Measurements from ENCODE around the gene FUZ. TPM values are rescaled to one million over a fixed set of nuclear protein-coding genes. Genes with fewer than 3 reads are reported as not detected.

The FUZ gene
- total RNA-seq, 1 experiment from 2014 or later: 10.9 TPM

- CTCF ChIA-PET: interaction anchor here (0.9 kb wide), 1 partner anchor 19 kb away, joined by 3 read pairs; no protein-coding TSS in a partner anchor
- Histone ChIP-seq H3K9me2 (replicated peaks; ENCODE audit: low read length) (no peaks in the 10 kb centered on the region), H3K27ac (ENCODE audit: low read length) (peak within 1 kb of the TSS; percentile 91), H3K27me3 (ENCODE audit: low read length) (no peaks in the 10 kb centered on the region), H3K79me2 (ENCODE audit: low read length) (peaks cover 41% of the 10 kb centered on the region), H4K20me1 (ENCODE audit: low read length) (peaks cover 29% of the 10 kb centered on the region; the same call in 1 of the 2 replicates), H3K4me3 (ENCODE audit: low read length) (peak within 1 kb of the TSS; percentile 86), H3K4me2 (ENCODE audit: low read length) (peak within 1 kb of the TSS; percentile 96), H2AFZ (ENCODE audit: low read length) (peak within 1 kb of the TSS; percentile 89), H3K36me3 (ENCODE audit: low read depth, low read length) (peaks cover 8% of the 10 kb centered on the region; the same call in 1 of the 2 replicates), H3F3A (ENCODE audit: low read length, unreplicated experiment) (no peaks in the 10 kb centered on the region), H3K4me1 (ENCODE audit: insufficient read depth, low read length) (peaks cover 37% of the 10 kb centered on the region), H3K9me3 (ENCODE audit: low read length) (no peaks in the 10 kb centered on the region), H3K9ac (ENCODE audit: low read length) (peak within 1 kb of the TSS; percentile 89)
- ATAC-seq: peak; percentile 75
- no TSS peak for BruUV-seq (replicated peaks)
- intact Hi-C loops (cut with micrococcal nuclease): loop anchor here (1.0 to 5.0 kb wide), 3 partner anchors 32 to 83 kb away; partner anchors contain the start of genes AP2A1, FUZ and MED25
- peak; percentile 97 for DNase-seq
- TF ChIP-seq EZH2phosphoT487 (IDR thresholded peaks at IDR 0.05; ENCODE audit: borderline replicate concordance, low read length): no peak
- TF ChIP-seq EZH2 (IDR thresholded peaks at IDR 0.05; ENCODE audit: low read length, unreplicated experiment): no peak
- TF ChIP-seq CTCF (conservative IDR thresholded peaks at IDR 0.05; ENCODE audit: low read depth, low read length): no peak
- POLR2A ChIA-PET (ENCODE audit: unreplicated experiment): interaction anchor here (0.6 to 0.9 kb wide), 6 partner anchors 15 to 355 kb away, joined by 3 to 7 read pairs (median 3); partner anchors contain the start of genes ADM5, PNKP and RPS11
These were observed 37.6 kb upstream of the FUZ start, which contains the start of gene PTOV1 for GRCh38 chr19:49850487-49851342. Gene PTOV1, plus strand, starts transcription at chr19:49851159.

- no peak for DNase-seq
- BruUV-seq (replicated peaks): no TSS peak
- ChIA-PET CTCF (interaction anchor here (0.9 kb wide), 1 partner anchor 19 kb away, joined by 3 read pairs; no protein-coding TSS in a partner anchor), POLR2A (ENCODE audit: unreplicated experiment) (interaction anchor here (0.6 to 0.9 kb wide), 4 partner anchors 15 to 161 kb away, joined by 3 to 7 read pairs (median 3); partner anchors contain the start of genes ADM5 and PNKP)
- H3K36me3 ChIP-seq (ENCODE audit: low read depth, low read length): peaks cover 3% of the 10 kb centered on the region; the same call in 1 of the 2 replicates
- peak overlapping the region; percentile 91; the same call in 1 of the 2 replicates for H3K27ac ChIP-seq (ENCODE audit: low read length)
- H3K9ac ChIP-seq (ENCODE audit: low read length): peak overlapping the region; percentile 89
- ATAC-seq: no peak
- H3K4me2 ChIP-seq (ENCODE audit: low read length): peak overlapping the region; percentile 93
- no peaks in the 10 kb centered on the region for H3K27me3 ChIP-seq (ENCODE audit: low read length)
- peak overlapping the region; percentile 86 for H3K4me3 ChIP-seq (ENCODE audit: low read length)
- intact Hi-C loops (cut with micrococcal nuclease): loop anchor here (1.0 to 5.0 kb wide), 3 partner anchors 32 to 83 kb away; partner anchors contain the start of genes AP2A1, FUZ and MED25
- TF ChIP-seq EZH2 (IDR thresholded peaks at IDR 0.05; ENCODE audit: low read length, unreplicated experiment) (no peak), CTCF (conservative IDR thresholded peaks at IDR 0.05; ENCODE audit: low read depth, low read length) (no peak)
- H4K20me1 ChIP-seq (ENCODE audit: low read length): peaks cover 25% of the 10 kb centered on the region; the same call in 1 of the 2 replicates
- peaks cover 41% of the 10 kb centered on the region for H3K79me2 ChIP-seq (ENCODE audit: low read length)
- H3K4me1 ChIP-seq (ENCODE audit: insufficient read depth, low read length): peaks cover 37% of the 10 kb centered on the region
- peak overlapping the region; percentile 89 for H2AFZ ChIP-seq (ENCODE audit: low read length)
- H3K9me3 ChIP-seq (ENCODE audit: low read length): no peaks in the 10 kb centered on the region
- no peaks in the 10 kb centered on the region for H3K9me2 ChIP-seq (replicated peaks; ENCODE audit: low read length)
- H3F3A ChIP-seq (ENCODE audit: low read length, unreplicated experiment): no peaks in the 10 kb centered on the region
These were observed 37.1 kb upstream of the FUZ start for GRCh38 chr19:49850221-49850486.

All from PC-3 (cell line).